Measurements from ENCODE around the gene STKLD1.
A peak's percentile ranks its signal among the peaks of the same experiment; 100 is the strongest.
"Not testable (repeated sequence)": the region's sequence is repeated elsewhere in the genome, so short reads cannot be mapped to it uniquely, and the experiment has no call there.

STKLD1 gene

GRCh38 chr9:133375116-133375723 lies 946 bp upstream of the STKLD1 start:
- Histone ChIP-seq H3K9me2 (replicated peaks; ENCODE audit: insufficient read depth, low read length) (no peaks in the 10 kb centered on the region), H2AFZ (ENCODE audit: low read length) (peak overlapping the region; percentile 38; the same call in 1 of the 2 replicates), H3K4me3 (ENCODE audit: low read length) (peak overlapping the region; percentile 99), H3K27me3 (replicated peaks; ENCODE audit: insufficient read depth, low read length) (peaks cover 26% of the 10 kb centered on the region), H3K4me1 (ENCODE audit: low read length) (no peaks in the 10 kb centered on the region), H3K27ac (ENCODE audit: low read length) (peak overlapping the region; percentile 32; the same call in 1 of the 2 replicates), H3F3A (ENCODE audit: insufficient read depth, low read length) (no peaks in the 10 kb centered on the region), H3K36me3 (replicated peaks; ENCODE audit: insufficient read depth, low read length) (no peaks in the 10 kb centered on the region; the same call in 1 of the 2 replicates), H4K20me1 (ENCODE audit: insufficient read depth, low read length) (peaks cover 24% of the 10 kb centered on the region), H3K4me2 (ENCODE audit: low read depth, low read length) (peak overlapping the region; percentile 91), H3K9me3 (replicated peaks; ENCODE audit: insufficient read depth, low read length) (no peaks in the 10 kb centered on the region), H3K79me2 (ENCODE audit: low read length) (peaks cover 55% of the 10 kb centered on the region), H3K9ac (ENCODE audit: low read length) (peak overlapping the region; percentile 95)
- peak; percentile 40 for DNase-seq
- TF ChIP-seq CTCF (IDR thresholded peaks at IDR 0.05; ENCODE audit: low read length) (0 out of 2 replicates have a peak, but pooled peaks have one; percentile 6), EZH2phosphoT487 (IDR thresholded peaks at IDR 0.05; ENCODE audit: low read length) (no peak), EZH2 (optimal IDR thresholded peaks at IDR 0.05; ENCODE audit: low read depth, low read length) (no peak)

GRCh38 chr9:133377280-133377679 lies 1.1 kb downstream of the STKLD1 start:
- H3K36me3 ChIP-seq (replicated peaks; ENCODE audit: insufficient read depth, low read length); H3K4me2 ChIP-seq (ENCODE audit: low read depth, low read length): not testable (repeated sequence)

GRCh38 chr9:133377721-133378216 lies 1.6 kb downstream of the STKLD1 start:
- no peaks in the 10 kb centered on the region; the same call in 1 of the 2 replicates for H3K36me3 ChIP-seq (replicated peaks; ENCODE audit: insufficient read depth, low read length)
- no peak overlapping the region for H3K27ac ChIP-seq (ENCODE audit: low read length)
- TF ChIP-seq EZH2 (optimal IDR thresholded peaks at IDR 0.05; ENCODE audit: low read depth, low read length) (no peak), CTCF (IDR thresholded peaks at IDR 0.05; ENCODE audit: low read length) (no peak), EZH2phosphoT487 (IDR thresholded peaks at IDR 0.05; ENCODE audit: low read length) (no peak)
- no peak overlapping the region for H2AFZ ChIP-seq (ENCODE audit: low read length)
- no peaks in the 10 kb centered on the region for H3F3A ChIP-seq (ENCODE audit: insufficient read depth, low read length)
- no peak for DNase-seq
- H3K27me3 ChIP-seq (replicated peaks; ENCODE audit: insufficient read depth, low read length): peaks cover 29% of the 10 kb centered on the region
- H3K4me1 ChIP-seq (ENCODE audit: low read length): no peaks in the 10 kb centered on the region
- H3K4me3 ChIP-seq (ENCODE audit: low read length): no peak overlapping the region
- H3K4me2 ChIP-seq (ENCODE audit: low read depth, low read length): no peak overlapping the region
- H3K79me2 ChIP-seq (ENCODE audit: low read length): peaks cover 29% of the 10 kb centered on the region
- H3K9me3 ChIP-seq (replicated peaks; ENCODE audit: insufficient read depth, low read length): no peaks in the 10 kb centered on the region
- H3K9ac ChIP-seq (ENCODE audit: low read length): no peak overlapping the region
- H4K20me1 ChIP-seq (ENCODE audit: insufficient read depth, low read length): peaks cover 3% of the 10 kb centered on the region; the same call in 1 of the 2 replicates
- H3K9me2 ChIP-seq (replicated peaks; ENCODE audit: insufficient read depth, low read length): no peaks in the 10 kb centered on the region

More at GRCh38 chr9:133377280-133377679, 1.1 kb downstream of the STKLD1 start:
- not testable (repeated sequence) for H3K9me2 ChIP-seq (replicated peaks; ENCODE audit: insufficient read depth, low read length); H3K27ac ChIP-seq (ENCODE audit: low read length); H2AFZ ChIP-seq (ENCODE audit: low read length); DNase-seq; H3F3A ChIP-seq (ENCODE audit: insufficient read depth, low read length); H3K4me1 ChIP-seq (ENCODE audit: low read length); H3K9ac ChIP-seq (ENCODE audit: low read length); H3K9me3 ChIP-seq (replicated peaks; ENCODE audit: insufficient read depth, low read length); H3K4me3 ChIP-seq (ENCODE audit: low read length); H4K20me1 ChIP-seq (ENCODE audit: insufficient read depth, low read length)
- H3K79me2 ChIP-seq (ENCODE audit: low read length): peaks cover 34% of the 10 kb centered on the region
- peaks cover 29% of the 10 kb centered on the region for H3K27me3 ChIP-seq (replicated peaks; ENCODE audit: insufficient read depth, low read length)

- H3K79me2 ChIP-seq (ENCODE audit: low read length): peaks cover 22% of the 10 kb centered on the region
- no peak overlapping the region for H2AFZ ChIP-seq (ENCODE audit: low read length)
- no peaks in the 10 kb centered on the region for H3K9me2 ChIP-seq (replicated peaks; ENCODE audit: insufficient read depth, low read length)
- no peak overlapping the region for H3K9ac ChIP-seq (ENCODE audit: low read length)
- no peaks in the 10 kb centered on the region for H3K4me1 ChIP-seq (ENCODE audit: low read length)
- DNase-seq: no peak
- H3K9me3 ChIP-seq (replicated peaks; ENCODE audit: insufficient read depth, low read length): no peaks in the 10 kb centered on the region
- peaks cover 29% of the 10 kb centered on the region for H3K27me3 ChIP-seq (replicated peaks; ENCODE audit: insufficient read depth, low read length)
- no peaks in the 10 kb centered on the region for H4K20me1 ChIP-seq (ENCODE audit: insufficient read depth, low read length)
- TF ChIP-seq CTCF (IDR thresholded peaks at IDR 0.05; ENCODE audit: low read length) (no peak), EZH2phosphoT487 (IDR thresholded peaks at IDR 0.05; ENCODE audit: low read length) (no peak)
- H3K4me3 ChIP-seq (ENCODE audit: low read length): no peak overlapping the region
- H3K36me3 ChIP-seq (replicated peaks; ENCODE audit: insufficient read depth, low read length): no peaks in the 10 kb centered on the region
- H3K27ac ChIP-seq (ENCODE audit: low read length): no peak overlapping the region
- no peak overlapping the region for H3K4me2 ChIP-seq (ENCODE audit: low read depth, low read length)
- H3F3A ChIP-seq (ENCODE audit: insufficient read depth, low read length): no peaks in the 10 kb centered on the region
These were observed 2.3 kb downstream of the STKLD1 start for GRCh38 chr9:133378408-133378962.

Measured in MM.1S (cell line).